K562 (cell line): ENCODE measurements around the gene PDE4D. TPM values are rescaled to one million over a fixed set of nuclear protein-coding genes. Genes with fewer than 3 reads are reported as not detected.

Experiments
- GABPB1 ChIP-seq: sonication (generic); formaldehyde crosslinking; IDR thresholded peaks from 2 replicates; pipeline ENCODE4 v1.8.0; 2022; ENCODE audit warnings: mild to moderate bottlenecking, missing genetic modification reagents
- MAFF ChIP-seq: IDR thresholded peaks from 2 replicates; pipeline ENCODE4 v1.6.1; 2012; ENCODE audit warnings: low read length, improper control_type of control experiment
- NRF1 ChIP-seq, 2 experiments: fragments of 450-650 bp; IDR thresholded peaks in 1 of 2; conservative IDR thresholded peaks in 1 of 2; 2 replicates each; pipeline ENCODE4 v1.6.1; 2014; ENCODE audit warnings: mild to moderate bottlenecking in 2 of 2
- POLR3A ChIP-seq: IDR thresholded peaks from 2 replicates; pipeline ENCODE4 v1.6.1; 2011; ENCODE audit warnings: borderline replicate concordance, mild to moderate bottlenecking, moderate library complexity; ENCODE audit not compliant: insufficient read length, insufficient read depth; ENCODE audit errors: extremely low read depth
- RUNX1 ChIP-seq: sonication (generic); IDR thresholded peaks from 2 replicates; pipeline ENCODE4 v1.6.1; 2016; ENCODE audit warnings: antibody characterized with exemption, low read depth
- SMAD3 ChIP-seq: fragments of 450-650 bp; formaldehyde crosslinking; conservative IDR thresholded peaks from 2 replicates; pipeline ENCODE4 v1.4.0; 2020; ENCODE audit warnings: mild to moderate bottlenecking
- XRCC4 ChIP-seq: IDR thresholded peaks from one replicate; pipeline ENCODE4 v1.6.1; 2011; ENCODE audit not compliant: insufficient read depth, insufficient read length; ENCODE audit errors: extremely low read depth
- YBX1 ChIP-seq: fragments of 450-650 bp; IDR thresholded peaks from 2 replicates; pipeline ENCODE4 v1.7.1; 2016; ENCODE audit warnings: mild to moderate bottlenecking
- ZZZ3 ChIP-seq: fragments of 450-650 bp; IDR thresholded peaks from 2 replicates; pipeline ENCODE4 v1.6.1; 2016; ENCODE audit warnings: antibody characterized with exemption, mild to moderate bottlenecking, moderate library complexity
- polyA plus RNA-seq, 8 experiments: library from polyadenylated mRNA; depleted of rRNA in 4 of 8; stranded (reverse) in 5 of 8; unstranded in 3 of 8; fragments of >200 nt; fragmentation: Nextera tagmentation in 2 of 8; fragmentation: Illumina TruSeq in 1 of 8; extraction: Ambion mirVana in 2 of 8; extraction: Trizol in 1 of 8; gene quantifications; 2 replicates each; pipeline versions ENCODE4 v1.2.1 to v1.2.3, GENCODE V29; 2011 to 2014; ENCODE audit warnings: inconsistent platforms in 1 of 8, missing spikeins in 1 of 8
- total RNA-seq, 7 experiments: library from RNA; depleted of rRNA in 6 of 7; stranded (reverse); fragments of >200 nt in 6 of 7; fragmentation: Illumina TruSeq in 2 of 7; extraction: Trizol in 2 of 7; gene quantifications; 2 replicates each; pipeline versions ENCODE4 v1.2.1 to v1.2.3, GENCODE V29; 2011 to 2021; ENCODE audit warnings: low replicate concordance in 1 of 7
- TF ChIP-seq, protein P1 (sequence below), 2 experiments: fragments of 450-650 bp in 1 of 2; sonication (generic) in 1 of 2; formaldehyde crosslinking in 1 of 2; IDR thresholded peaks; 2 replicates each; pipeline versions ENCODE4 v1.7.1 to v1.9.0; 2016 to 2022; ENCODE audit warnings: inconsistent platforms in 1 of 2, mild to moderate bottlenecking in 1 of 2, missing genetic modification reagents in 1 of 2
- TF ChIP-seq, protein P2 (sequence below): fragments of 450-650 bp; formaldehyde crosslinking; IDR thresholded peaks from 2 replicates; pipeline ENCODE4 v1.4.0; 2022; ENCODE audit warnings: missing genetic modification characterization

PDE4D gene
- total and polyA plus RNA-seq, 9 of the 15 experiments (the other 6 are each of a cell fraction or from before 2014, with no cell fraction given) = 0.04 to 0.46 (median 0.13) TPM

DNA sequence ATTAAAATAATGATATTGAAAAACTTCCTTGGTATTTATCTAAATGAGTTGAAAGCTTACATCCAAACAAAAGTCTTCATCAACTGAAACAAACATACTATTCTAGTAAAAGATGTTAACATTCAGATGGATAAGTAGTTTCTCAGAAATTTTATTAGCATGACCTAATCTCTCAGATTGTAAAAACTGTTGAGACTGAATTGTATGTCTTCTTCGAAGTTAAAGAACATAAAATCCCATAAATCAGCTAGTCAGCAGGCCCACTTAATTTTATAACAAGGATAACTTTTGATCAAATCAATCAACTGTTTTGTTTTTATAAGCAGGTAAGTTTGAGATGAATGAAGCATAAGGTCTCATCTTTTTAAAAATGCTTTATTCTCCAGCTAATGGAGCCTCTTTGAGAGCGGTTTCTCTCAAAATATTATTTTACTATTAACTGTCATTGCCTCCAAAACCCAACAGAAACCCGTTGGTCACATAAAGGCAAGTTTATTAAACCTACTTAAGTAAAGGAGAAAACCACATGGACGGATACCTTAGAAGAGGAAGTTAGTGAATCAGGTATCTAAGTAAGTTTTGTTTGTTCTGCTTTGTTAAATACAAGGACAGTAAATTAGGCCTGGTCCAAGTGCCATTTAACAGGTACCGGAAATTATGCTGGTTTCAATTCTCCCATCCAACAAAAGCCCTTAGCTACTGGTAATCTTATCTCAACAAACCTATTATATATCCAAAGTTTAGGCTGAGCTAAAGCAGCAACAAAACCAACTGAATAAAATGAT lies 457.0 kb downstream of the PDE4D start (continued):
- TF ChIP-seq, protein P1, sequence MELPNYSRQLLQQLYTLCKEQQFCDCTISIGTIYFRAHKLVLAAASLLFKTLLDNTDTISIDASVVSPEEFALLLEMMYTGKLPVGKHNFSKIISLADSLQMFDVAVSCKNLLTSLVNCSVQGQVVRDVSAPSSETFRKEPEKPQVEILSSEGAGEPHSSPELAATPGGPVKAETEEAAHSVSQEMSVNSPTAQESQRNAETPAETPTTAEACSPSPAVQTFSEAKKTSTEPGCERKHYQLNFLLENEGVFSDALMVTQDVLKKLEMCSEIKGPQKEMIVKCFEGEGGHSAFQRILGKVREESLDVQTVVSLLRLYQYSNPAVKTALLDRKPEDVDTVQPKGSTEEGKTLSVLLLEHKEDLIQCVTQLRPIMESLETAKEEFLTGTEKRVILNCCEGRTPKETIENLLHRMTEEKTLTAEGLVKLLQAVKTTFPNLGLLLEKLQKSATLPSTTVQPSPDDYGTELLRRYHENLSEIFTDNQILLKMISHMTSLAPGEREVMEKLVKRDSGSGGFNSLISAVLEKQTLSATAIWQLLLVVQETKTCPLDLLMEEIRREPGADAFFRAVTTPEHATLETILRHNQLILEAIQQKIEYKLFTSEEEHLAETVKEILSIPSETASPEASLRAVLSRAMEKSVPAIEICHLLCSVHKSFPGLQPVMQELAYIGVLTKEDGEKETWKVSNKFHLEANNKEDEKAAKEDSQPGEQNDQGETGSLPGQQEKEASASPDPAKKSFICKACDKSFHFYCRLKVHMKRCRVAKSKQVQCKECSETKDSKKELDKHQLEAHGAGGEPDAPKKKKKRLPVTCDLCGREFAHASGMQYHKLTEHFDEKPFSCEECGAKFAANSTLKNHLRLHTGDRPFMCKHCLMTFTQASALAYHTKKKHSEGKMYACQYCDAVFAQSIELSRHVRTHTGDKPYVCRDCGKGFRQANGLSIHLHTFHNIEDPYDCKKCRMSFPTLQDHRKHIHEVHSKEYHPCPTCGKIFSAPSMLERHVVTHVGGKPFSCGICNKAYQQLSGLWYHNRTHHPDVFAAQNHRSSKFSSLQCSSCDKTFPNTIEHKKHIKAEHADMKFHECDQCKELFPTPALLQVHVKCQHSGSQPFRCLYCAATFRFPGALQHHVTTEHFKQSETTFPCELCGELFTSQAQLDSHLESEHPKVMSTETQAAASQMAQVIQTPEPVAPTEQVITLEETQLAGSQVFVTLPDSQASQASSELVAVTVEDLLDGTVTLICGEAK (IDR thresholded peaks at IDR 0.05) = no peak
- TF ChIP-seq, protein P1 (CRISPR knock-in tag; IDR thresholded peaks at IDR 0.05) = no peak
- TF ChIP-seq SMAD3 (CRISPR knock-in tag) (no peak), POLR3A (no peak), MAFF (no peak), RUNX1 (no peak), NRF1 (conservative IDR thresholded peaks at IDR 0.05 in 1 of 2, IDR thresholded peaks at IDR 0.05 in 1 of 2) (no peak), ZZZ3 (no peak), GABPB1 (CRISPR knock-in tag) (no peak), YBX1 (no peak), XRCC4 (no peak)
- TF ChIP-seq, protein P2, sequence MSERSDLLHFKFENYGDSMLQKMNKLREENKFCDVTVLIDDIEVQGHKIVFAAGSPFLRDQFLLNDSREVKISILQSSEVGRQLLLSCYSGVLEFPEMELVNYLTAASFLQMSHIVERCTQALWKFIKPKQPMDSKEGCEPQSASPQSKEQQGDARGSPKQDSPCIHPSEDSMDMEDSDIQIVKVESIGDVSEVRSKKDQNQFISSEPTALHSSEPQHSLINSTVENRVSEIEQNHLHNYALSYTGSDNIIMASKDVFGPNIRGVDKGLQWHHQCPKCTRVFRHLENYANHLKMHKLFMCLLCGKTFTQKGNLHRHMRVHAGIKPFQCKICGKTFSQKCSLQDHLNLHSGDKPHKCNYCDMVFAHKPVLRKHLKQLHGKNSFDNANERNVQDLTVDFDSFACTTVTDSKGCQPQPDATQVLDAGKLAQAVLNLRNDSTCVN (CRISPR knock-in tag) = no peak
